Measurements from ENCODE around the gene HNRNPF. TPM values are rescaled to one million over a fixed set of nuclear protein-coding genes. Genes with fewer than 3 reads are reported as not detected.

The HNRNPF gene
- total and polyA plus RNA-seq, 2 of the 8 experiments (the other 6 are each of a cell fraction or from before 2014, with no cell fraction given) = 209 to 389 TPM

DNA sequence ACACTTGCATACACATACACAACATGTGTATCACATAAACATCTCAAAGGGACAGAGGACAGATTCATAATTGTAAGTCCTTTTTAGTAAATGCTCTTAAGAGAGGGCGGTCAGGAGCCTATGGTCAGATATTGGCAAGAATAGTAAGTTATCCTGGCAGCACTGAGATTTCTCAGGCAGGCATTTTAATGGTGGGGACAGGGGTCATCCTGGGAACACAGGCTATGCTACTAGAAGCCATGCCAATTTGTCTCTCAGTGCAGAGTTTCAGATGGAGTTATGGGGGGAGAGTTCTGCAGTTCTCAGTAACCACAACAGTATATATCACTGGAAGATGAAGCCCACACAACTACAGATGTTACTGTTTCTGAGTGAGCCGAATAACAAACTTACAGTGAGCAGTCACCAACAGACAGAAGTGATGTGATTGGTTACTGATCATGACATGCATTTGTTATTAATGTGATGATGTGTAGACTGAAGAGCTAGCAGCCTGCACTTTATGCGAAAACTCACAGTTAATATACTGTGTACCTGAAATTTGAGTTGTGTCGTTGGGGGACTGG lies 44.4 kb upstream of the HNRNPF start:
- POLR2A ChIA-PET (ENCODE audit: partially characterized antibody) = interaction anchor here (1.3 kb wide), 2 partner anchors 16 to 58 kb away, joined by 3 to 8 read pairs; partner anchors contain the start of gene ZNF487
- Histone ChIP-seq H2AFZ (ENCODE audit: low read length) (no peak overlapping the region), H3K27ac (ENCODE audit: low read depth, low read length) (no peak overlapping the region), H3K56ac (replicated peaks; ENCODE audit: insufficient read length, low read depth, low read length) (no peak overlapping the region), H3K79me2 (ENCODE audit: control insufficient read depth in 1 of 2, insufficient read depth in 2 of 2, low read length in 2 of 2) (no peaks in the 10 kb centered on the region; a peak in 1 of 4 replicates), H2AK5ac (ENCODE audit: low read depth, low read length) (no peak overlapping the region), H2BK15ac (ENCODE audit: low read length) (no peak overlapping the region), H2BK120ac (replicated peaks; ENCODE audit: low read depth, low read length) (no peak overlapping the region), H2BK20ac (ENCODE audit: low read length) (no peak overlapping the region), H3K14ac (ENCODE audit: insufficient read length) (no peak overlapping the region), H3K4me1 (replicated peaks in 1 of 4; ENCODE audit: control insufficient read depth in 3 of 4, insufficient read depth in 4 of 4, low read length in 3 of 4) (no peaks in the 10 kb centered on the region; a peak in 2 of 7 replicates), H2BK12ac (ENCODE audit: low read depth, low read length) (no peak overlapping the region), H3K23me2 (ENCODE audit: low read depth, low read length) (no peaks in the 10 kb centered on the region), H4K8ac (ENCODE audit: extremely low read depth, insufficient read depth, low read length) (no peak overlapping the region), H3K4ac (replicated peaks; ENCODE audit: insufficient read length, low read depth, low read length) (no peak overlapping the region), H4K20me1 (replicated peaks in 1 of 2; ENCODE audit: control insufficient read depth in 1 of 2, insufficient read depth in 2 of 2, low read length in 2 of 2) (no peaks in the 10 kb centered on the region), H3K23ac (ENCODE audit: insufficient read length) (no peak overlapping the region), H2BK5ac (ENCODE audit: low read depth, low read length) (no peak overlapping the region), H4K5ac (ENCODE audit: insufficient read length, low read depth, low read length) (no peak overlapping the region), H3K4me2 (ENCODE audit: insufficient read depth in 1 of 2, low read depth in 2 of 2, low read length in 2 of 2) (no peak overlapping the region), H3K9ac (replicated peaks in 1 of 4; ENCODE audit: extremely low read depth in 1 of 4, low read depth in 3 of 4, low read length in 3 of 4) (no peak overlapping the region), H3K9me3 (ENCODE audit: insufficient read depth in 2 of 2, low read depth in 1 of 2, low read length in 1 of 2) (no peaks in the 10 kb centered on the region), H3K27me3 (replicated peaks in 1 of 4; ENCODE audit: control insufficient read depth in 3 of 4, extremely low read depth in 1 of 4, insufficient read depth in 3 of 4, low read length in 3 of 4) (no peaks in the 10 kb centered on the region), H3K18ac (ENCODE audit: extremely low read depth, low read length) (no peak overlapping the region), H3K4me3 (ENCODE audit: extremely low read depth in 1 of 4, insufficient read depth in 2 of 4, low read depth in 3 of 4, low read length in 4 of 4) (no peak overlapping the region), H4K91ac (replicated peaks; ENCODE audit: insufficient read length, low read length) (no peak overlapping the region), H3K79me1 (ENCODE audit: low read depth, low read length) (no peaks in the 10 kb centered on the region), H3K36me3 (ENCODE audit: control insufficient read depth in 2 of 4, insufficient read depth in 4 of 4, low read length in 3 of 4) (no peaks in the 10 kb centered on the region)
- TF ChIP-seq BCL11A (IDR thresholded peaks at IDR 0.05; ENCODE audit: low read depth in 2 of 2, low read length in 2 of 2) = no peak
- no peak for FAIRE-seq
- WGBS, 2 experiments (ENCODE audit: extremely low coverage in 1 of 2, insufficient coverage in 1 of 2, insufficient read length in 1 of 2, insufficient replicate concordance in 2 of 2, low coverage in 1 of 2, low lambda C conversion rate in 2 of 2, missing lambda C conversion rate in 1 of 2) = 88% methylated on average over 4 of the region's 4 CpGs; no CpG with 5 or more reads in 1 of the 2 experiments
- CTCF ChIA-PET (ENCODE audit: partially characterized antibody) = no interaction called here
- DNase-seq (ENCODE audit: low read depth in 1 of 2, low spot score in 2 of 2) = no peak

Data from H1 (cell line).